ENCODE measurements around the gene MAST2.

MAST2 gene

DNA sequence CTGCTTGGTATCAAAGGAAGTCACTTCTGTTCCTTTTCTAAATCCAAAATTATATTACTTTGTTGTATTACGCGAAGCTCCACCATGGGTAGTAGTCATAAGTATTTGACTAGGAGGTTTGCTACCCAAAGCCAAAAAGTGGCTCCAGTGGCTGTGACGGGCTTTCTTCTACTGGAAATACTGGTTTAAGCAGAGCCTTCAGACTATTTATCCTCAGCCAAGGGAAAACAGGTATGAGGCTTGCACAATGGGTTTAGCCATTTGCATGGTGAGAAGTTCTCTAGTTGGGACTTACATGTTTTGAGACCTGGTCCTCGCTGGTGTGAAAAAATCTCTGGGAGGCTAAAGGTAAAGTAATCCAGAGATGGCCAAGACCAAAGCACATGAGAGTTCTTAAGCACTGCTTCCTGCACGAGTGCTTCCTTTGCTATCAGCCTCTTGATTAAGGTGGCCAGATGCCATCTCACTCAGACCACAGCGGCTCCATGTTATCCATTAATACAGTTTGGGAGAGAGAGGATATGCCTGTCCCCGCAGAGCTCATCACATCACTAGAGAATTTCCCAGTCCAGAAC is 207.8 kb downstream of the MAST2 start:
- H3K9me2 ChIP-seq (replicated peaks; ENCODE audit: low read depth, low read length): no peaks in the 10 kb centered on the region
- H3K36me3 ChIP-seq (ENCODE audit: insufficient read depth, low read length): peaks cover 45% of the 10 kb centered on the region; the same call in 1 of the 2 replicates
- H3K9me3 ChIP-seq (ENCODE audit: insufficient read depth, low read depth, low read length): no peaks in the 10 kb centered on the region
- no peaks in the 10 kb centered on the region for H3K79me2 ChIP-seq (ENCODE audit: insufficient read depth, low read length)
- H3K4me2 ChIP-seq (ENCODE audit: low read depth, low read length, poor library complexity, severe bottlenecking): no peak overlapping the region
- H2AFZ ChIP-seq (ENCODE audit: low read length): no peak overlapping the region
- H3K27me3 ChIP-seq (ENCODE audit: insufficient read depth, low read length, poor library complexity, severe bottlenecking): no peaks in the 10 kb centered on the region
- no peaks in the 10 kb centered on the region for H3K4me1 ChIP-seq (ENCODE audit: insufficient read depth, low read length, poor library complexity, severe bottlenecking)
- H3F3A ChIP-seq (ENCODE audit: low read depth): no peaks in the 10 kb centered on the region
- H3K9ac ChIP-seq (ENCODE audit: low read depth, low read length, poor library complexity, severe bottlenecking): no peak overlapping the region
- no peak overlapping the region for H3K4me3 ChIP-seq (ENCODE audit: low read length, poor library complexity, severe bottlenecking)
- TF ChIP-seq CTCF (conservative IDR thresholded peaks at IDR 0.05; ENCODE audit: low read length) (no peak), EZH2phosphoT487 (IDR thresholded peaks at IDR 0.05; ENCODE audit: borderline replicate concordance) (no peak)
- H4K20me1 ChIP-seq (ENCODE audit: insufficient read depth, low read length, poor library complexity, severe bottlenecking): no peaks in the 10 kb centered on the region

GRCh38 chr1:46012236-46012635 is 208.8 kb downstream of the MAST2 start:
- H4K20me1 ChIP-seq (ENCODE audit: insufficient read depth, low read length, poor library complexity, severe bottlenecking): no peaks in the 10 kb centered on the region
- no peak overlapping the region for H2AFZ ChIP-seq (ENCODE audit: low read length)
- TF ChIP-seq EZH2phosphoT487 (IDR thresholded peaks at IDR 0.05; ENCODE audit: borderline replicate concordance) (no peak), CTCF (conservative IDR thresholded peaks at IDR 0.05; ENCODE audit: low read length) (no peak)
- peaks cover 36% of the 10 kb centered on the region; the same call in 1 of the 2 replicates for H3K36me3 ChIP-seq (ENCODE audit: insufficient read depth, low read length)
- no peaks in the 10 kb centered on the region for H3K9me2 ChIP-seq (replicated peaks; ENCODE audit: low read depth, low read length)
- no peaks in the 10 kb centered on the region for H3K79me2 ChIP-seq (ENCODE audit: insufficient read depth, low read length)
- H3F3A ChIP-seq (ENCODE audit: low read depth): no peaks in the 10 kb centered on the region
- H3K9me3 ChIP-seq (ENCODE audit: insufficient read depth, low read depth, low read length): no peaks in the 10 kb centered on the region
- H3K4me1 ChIP-seq (ENCODE audit: insufficient read depth, low read length, poor library complexity, severe bottlenecking): no peaks in the 10 kb centered on the region
- H3K27me3 ChIP-seq (ENCODE audit: insufficient read depth, low read length, poor library complexity, severe bottlenecking): no peaks in the 10 kb centered on the region
- no peak overlapping the region for H3K4me2 ChIP-seq (ENCODE audit: low read depth, low read length, poor library complexity, severe bottlenecking)
- H3K4me3 ChIP-seq (ENCODE audit: low read length, poor library complexity, severe bottlenecking): no peak overlapping the region
- no peak overlapping the region for H3K9ac ChIP-seq (ENCODE audit: low read depth, low read length, poor library complexity, severe bottlenecking)

DNA sequence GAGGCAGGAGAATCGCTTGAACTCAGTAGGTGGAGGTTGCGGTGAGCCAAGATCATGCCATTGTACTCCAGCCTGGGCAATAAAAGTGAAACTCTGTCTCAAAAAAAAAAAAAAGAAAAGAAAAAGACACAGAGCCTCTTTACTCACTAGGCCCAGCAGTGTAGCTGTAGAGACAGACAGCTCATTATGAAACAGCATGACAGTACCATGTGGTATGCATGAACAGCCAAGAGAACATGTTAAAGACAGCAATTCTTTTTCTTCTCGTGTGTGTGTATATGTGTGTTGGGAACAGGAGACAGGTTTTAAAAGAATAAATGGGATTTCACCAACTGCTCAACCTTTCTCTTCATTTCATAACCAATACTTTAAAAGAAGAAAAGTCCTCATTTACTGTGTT is 210.2 kb downstream of the MAST2 start:
- no peaks in the 10 kb centered on the region for H3K9me2 ChIP-seq (replicated peaks; ENCODE audit: low read depth, low read length)
- TF ChIP-seq CTCF (conservative IDR thresholded peaks at IDR 0.05; ENCODE audit: low read length) (no peak), EZH2phosphoT487 (IDR thresholded peaks at IDR 0.05; ENCODE audit: borderline replicate concordance) (no peak)

More for the DNA sequence above, 210.2 kb downstream of the MAST2 start:
- Histone ChIP-seq H3K4me2 (ENCODE audit: low read depth, low read length, poor library complexity, severe bottlenecking) (no peak overlapping the region), H3K36me3 (ENCODE audit: insufficient read depth, low read length) (peaks cover 23% of the 10 kb centered on the region; the same call in 1 of the 2 replicates), H3K4me3 (ENCODE audit: low read length, poor library complexity, severe bottlenecking) (no peak overlapping the region), H3F3A (ENCODE audit: low read depth) (no peaks in the 10 kb centered on the region), H3K4me1 (ENCODE audit: insufficient read depth, low read length, poor library complexity, severe bottlenecking) (no peaks in the 10 kb centered on the region), H4K20me1 (ENCODE audit: insufficient read depth, low read length, poor library complexity, severe bottlenecking) (no peaks in the 10 kb centered on the region), H3K27me3 (ENCODE audit: insufficient read depth, low read length, poor library complexity, severe bottlenecking) (no peaks in the 10 kb centered on the region), H3K79me2 (ENCODE audit: insufficient read depth, low read length) (no peaks in the 10 kb centered on the region), H3K9me3 (ENCODE audit: insufficient read depth, low read depth, low read length) (no peaks in the 10 kb centered on the region), H3K9ac (ENCODE audit: low read depth, low read length, poor library complexity, severe bottlenecking) (no peak overlapping the region), H2AFZ (ENCODE audit: low read length) (no peak overlapping the region)

Data from Loucy (cell line).